HG02623 (cell line): Measurements from ENCODE around the gene DNAH2.

Source experiments
- ATAC-seq: cut with Tn5 transposase; IDR thresholded peaks from one replicate; pipeline ENCODE4 v1.9.1; 2021; ENCODE audit warnings: moderate library complexity; ENCODE audit not compliant: unreplicated experiment

The DNAH2 gene

GRCh38 chr17:7818026-7818425 is 100.5 kb downstream of the DNAH2 start:
- ATAC-seq: no peak

GRCh38 chr17:7818746-7819645 is 101.5 kb downstream of the DNAH2 start:
- no peak for ATAC-seq

- ATAC-seq: no peak
Measured at GRCh38 chr17:7820231-7820630, 102.7 kb downstream of the DNAH2 start.

GRCh38 chr17:7822126-7822525 is 104.6 kb downstream of the DNAH2 start:
- no peak for ATAC-seq

GRCh38 chr17:7823581-7824001 is 106.0 kb downstream of the DNAH2 start:
- ATAC-seq: no peak

- no peak for ATAC-seq
Measured at GRCh38 chr17:7824021-7824924, 106.7 kb downstream of the DNAH2 start.

GRCh38 chr17:7825206-7825990 is 107.9 kb downstream of the DNAH2 start:
- ATAC-seq: no peak

GRCh38 chr17:7830616-7831015 is 113.1 kb downstream of the DNAH2 start:
- ATAC-seq: no peak

GRCh38 chr17:7831233-7831632 is 113.7 kb downstream of the DNAH2 start:
- ATAC-seq: no peak

- ATAC-seq: no peak
Measured at GRCh38 chr17:7832431-7832830, 114.9 kb downstream of the DNAH2 start.

- no peak for ATAC-seq
Measured at GRCh38 chr17:7833011-7833794, 115.7 kb downstream of the DNAH2 start.

GRCh38 chr17:7833795-7834541 is 116.4 kb downstream of the DNAH2 start, which contains the start of gene KDM6B:
Gene KDM6B, plus strand, starts transcription at chr17:7834217. Its CDS starts 11,338 bp downstream, at chr17:7845555.
- peak; percentile 42 for ATAC-seq

- ATAC-seq: no peak
Measured at GRCh38 chr17:7834542-7834956, 117.0 kb downstream of the DNAH2 start.

GRCh38 chr17:7834957-7835813 is 117.6 kb downstream of the DNAH2 start:
- peak; percentile 54 for ATAC-seq

GRCh38 chr17:7835814-7836595 is 118.5 kb downstream of the DNAH2 start:
- peak; percentile 21 for ATAC-seq

GRCh38 chr17:7836596-7837407 is 119.3 kb downstream of the DNAH2 start:
- ATAC-seq: no peak
